Measurements from ENCODE around the gene FCRL4.

FCRL4 gene

GRCh38 chr1:157597959-157598667, at the start of gene FCRL4:
TSS of gene FCRL4 (minus strand) at chr1:157598085. CDS start at chr1:157597944, 141 bp downstream.
- DNase-seq, result no peak

GRCh38 chr1:157646144-157646543, 48.3 kb upstream of the FCRL4 start:
- no peak for DNase-seq

GRCh38 chr1:157641177-157641576, 43.3 kb upstream of the FCRL4 start:
- no peak for DNase-seq

- no peak for DNase-seq
These were observed 41.9 kb upstream of the FCRL4 start for GRCh38 chr1:157639800-157640199.

GRCh38 chr1:157628773-157629172, 30.9 kb upstream of the FCRL4 start:
- no peak for DNase-seq

GRCh38 chr1:157626099-157626498, 28.2 kb upstream of the FCRL4 start:
- peak; percentile 40 for DNase-seq

GRCh38 chr1:157624471-157624870, 26.6 kb upstream of the FCRL4 start:
- no peak for DNase-seq

GRCh38 chr1:157622471-157622870, 24.6 kb upstream of the FCRL4 start:
- no peak for DNase-seq

GRCh38 chr1:157618190-157618589, 20.3 kb upstream of the FCRL4 start:
- DNase-seq, result no peak

GRCh38 chr1:157600236-157600635, 2.4 kb upstream of the FCRL4 start:
- no peak for DNase-seq

- DNase-seq, result no peak
These were observed 1.5 kb downstream of the FCRL4 start for GRCh38 chr1:157596384-157596783.

- no peak for DNase-seq
These were observed 2.5 kb downstream of the FCRL4 start for GRCh38 chr1:157595356-157595755.

- DNase-seq, result no peak
These were observed 11.9 kb downstream of the FCRL4 start for GRCh38 chr1:157585984-157586383.

GRCh38 chr1:157584503-157584902, 13.4 kb downstream of the FCRL4 start:
- no peak for DNase-seq

- no peak for DNase-seq
These were observed 17.1 kb downstream of the FCRL4 start for GRCh38 chr1:157580828-157581210.

- peak; percentile 67 for DNase-seq
These were observed 17.6 kb downstream of the FCRL4 start for GRCh38 chr1:157580179-157580827.

GRCh38 chr1:157577420-157577819, 20.5 kb downstream of the FCRL4 start:
- DNase-seq, result no peak

GRCh38 chr1:157575744-157576143, 22.1 kb downstream of the FCRL4 start:
- no peak for DNase-seq

GRCh38 chr1:157574836-157575235, 23.0 kb downstream of the FCRL4 start:
- no peak for DNase-seq

GRCh38 chr1:157566484-157567300, 31.2 kb downstream of the FCRL4 start:
- DNase-seq, result no peak

GRCh38 chr1:157562515-157562914, 35.4 kb downstream of the FCRL4 start:
- no peak for DNase-seq

GRCh38 chr1:157558119-157558518, 39.8 kb downstream of the FCRL4 start:
- no peak for DNase-seq

Data from NCI-H1048 (cell line).